ENCODE data around the gene CFAP92. TPM values are rescaled to one million over a fixed set of nuclear protein-coding genes. Genes with fewer than 3 reads are reported as not detected.

Gene CFAP92
- total RNA-seq, 1 donor from 2014 or later = 0.52 TPM

DNA sequence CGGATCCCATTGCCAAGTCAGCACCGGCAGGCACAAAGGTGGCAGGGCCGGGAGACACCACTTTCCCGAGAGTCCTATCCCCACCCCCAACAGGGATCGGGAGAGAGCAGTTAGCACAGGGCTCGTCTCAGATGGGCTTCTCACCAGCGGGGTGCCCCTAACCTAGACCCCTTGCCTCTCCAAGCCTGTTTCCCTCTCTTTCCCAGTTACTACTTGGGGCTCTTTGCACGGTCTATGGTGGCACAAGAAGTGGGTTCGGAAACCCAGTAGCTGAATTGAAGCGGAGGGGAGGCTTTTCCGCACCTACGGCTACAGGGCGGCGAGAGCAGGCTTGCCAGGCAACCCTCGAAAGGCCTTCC is 6.8 kb upstream of the CFAP92 start:
- peaks cover 2% of the 10 kb centered on the region for H3K4me1 ChIP-seq (ENCODE audit: insufficient read depth, low read length)

DNA sequence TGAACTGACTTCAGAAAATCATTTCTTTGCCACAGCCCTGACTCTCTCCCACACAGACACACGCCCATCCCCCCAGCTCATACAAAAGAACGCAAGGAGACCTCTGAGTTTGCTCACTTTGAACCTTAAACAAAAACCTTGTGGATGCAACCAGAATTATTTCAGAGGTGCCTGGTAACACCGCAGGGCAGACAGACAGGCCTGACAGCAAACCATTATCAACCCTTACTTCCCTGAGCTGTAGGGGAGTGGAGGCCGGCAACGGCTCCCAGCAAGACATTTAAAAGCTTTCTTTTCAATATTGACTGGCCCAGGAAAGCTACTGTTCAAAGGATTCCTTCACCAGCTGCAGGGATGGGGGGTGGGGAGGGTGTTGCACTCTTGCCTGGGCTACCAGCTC is 5.2 kb upstream of the CFAP92 start:
- Histone ChIP-seq H3K4me1 (ENCODE audit: insufficient read depth, low read length) (no peaks in the 10 kb centered on the region), H3K27me3 (ENCODE audit: insufficient read depth, low read length) (peaks cover 72% of the 10 kb centered on the region), H3K4me3 (ENCODE audit: insufficient read depth, low read depth, low read length) (no peak overlapping the region), H2AFZ (ENCODE audit: low read depth, low read length) (no peak overlapping the region), H3K9me3 (ENCODE audit: insufficient read depth, low read depth, low read length) (no peaks in the 10 kb centered on the region), H3K79me2 (ENCODE audit: insufficient read depth, low read length) (no peaks in the 10 kb centered on the region), H3K36me3 (ENCODE audit: insufficient read depth, low read length) (no peaks in the 10 kb centered on the region), H3K4me2 (ENCODE audit: low read length) (no peak overlapping the region), H3K9ac (ENCODE audit: low read length) (no peak overlapping the region), H3K27ac (ENCODE audit: low read depth, low read length) (no peak overlapping the region), H4K20me1 (ENCODE audit: insufficient read depth, low read length) (peaks cover 7% of the 10 kb centered on the region)
- Mint-ChIP-seq H3K36me3 (ENCODE audit: low read depth, unreplicated experiment) (no peaks in the 10 kb centered on the region), H3K27me3 (ENCODE audit: low read depth, unreplicated experiment) (peaks cover 49% of the 10 kb centered on the region), H3K27ac (ENCODE audit: unreplicated experiment) (peak overlapping the region; percentile 59), H3K4me1 (ENCODE audit: low read depth, unreplicated experiment) (peaks cover 10% of the 10 kb centered on the region), H3K4me3 (ENCODE audit: unreplicated experiment) (peak overlapping the region; percentile 13), H3K9me3 (ENCODE audit: unreplicated experiment) (no peaks in the 10 kb centered on the region)
- FAIRE-seq (no peak), DNase-seq (ENCODE audit: low read depth) (no peak)
- TF ChIP-seq EZH2 (IDR thresholded peaks at IDR 0.05; ENCODE audit: insufficient read depth, low read length) = no peak
- TF ChIP-seq, protein P1, sequence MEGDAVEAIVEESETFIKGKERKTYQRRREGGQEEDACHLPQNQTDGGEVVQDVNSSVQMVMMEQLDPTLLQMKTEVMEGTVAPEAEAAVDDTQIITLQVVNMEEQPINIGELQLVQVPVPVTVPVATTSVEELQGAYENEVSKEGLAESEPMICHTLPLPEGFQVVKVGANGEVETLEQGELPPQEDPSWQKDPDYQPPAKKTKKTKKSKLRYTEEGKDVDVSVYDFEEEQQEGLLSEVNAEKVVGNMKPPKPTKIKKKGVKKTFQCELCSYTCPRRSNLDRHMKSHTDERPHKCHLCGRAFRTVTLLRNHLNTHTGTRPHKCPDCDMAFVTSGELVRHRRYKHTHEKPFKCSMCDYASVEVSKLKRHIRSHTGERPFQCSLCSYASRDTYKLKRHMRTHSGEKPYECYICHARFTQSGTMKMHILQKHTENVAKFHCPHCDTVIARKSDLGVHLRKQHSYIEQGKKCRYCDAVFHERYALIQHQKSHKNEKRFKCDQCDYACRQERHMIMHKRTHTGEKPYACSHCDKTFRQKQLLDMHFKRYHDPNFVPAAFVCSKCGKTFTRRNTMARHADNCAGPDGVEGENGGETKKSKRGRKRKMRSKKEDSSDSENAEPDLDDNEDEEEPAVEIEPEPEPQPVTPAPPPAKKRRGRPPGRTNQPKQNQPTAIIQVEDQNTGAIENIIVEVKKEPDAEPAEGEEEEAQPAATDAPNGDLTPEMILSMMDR (IDR thresholded peaks at IDR 0.05; ENCODE audit: insufficient read depth, low read depth, low read length) = no peak

More for the DNA sequence above, 6.8 kb upstream of the CFAP92 start:
- no peak overlapping the region for H3K27ac ChIP-seq (ENCODE audit: low read depth, low read length)
- H3K79me2 ChIP-seq (ENCODE audit: insufficient read depth, low read length) = no peaks in the 10 kb centered on the region
- no peaks in the 10 kb centered on the region for H3K36me3 ChIP-seq (ENCODE audit: insufficient read depth, low read length)
- no peaks in the 10 kb centered on the region for H3K9me3 Mint-ChIP-seq (ENCODE audit: unreplicated experiment)
- H4K20me1 ChIP-seq (ENCODE audit: insufficient read depth, low read length) = peaks cover 7% of the 10 kb centered on the region
- no peak overlapping the region for H3K9ac ChIP-seq (ENCODE audit: low read length)
- H3K4me3 ChIP-seq (ENCODE audit: insufficient read depth, low read depth, low read length) = no peak overlapping the region
- no peak for DNase-seq (ENCODE audit: low read depth)
- no peak for FAIRE-seq
- peak overlapping the region; percentile 60 for H3K4me3 Mint-ChIP-seq (ENCODE audit: unreplicated experiment)
- peak overlapping the region; percentile 56 for H2AFZ ChIP-seq (ENCODE audit: low read depth, low read length)
- peaks cover 65% of the 10 kb centered on the region for H3K27me3 ChIP-seq (ENCODE audit: insufficient read depth, low read length)
- H3K9me3 ChIP-seq (ENCODE audit: insufficient read depth, low read depth, low read length) = no peaks in the 10 kb centered on the region
- H3K4me1 Mint-ChIP-seq (ENCODE audit: low read depth, unreplicated experiment) = peaks cover 10% of the 10 kb centered on the region
- H3K36me3 Mint-ChIP-seq (ENCODE audit: low read depth, unreplicated experiment) = no peaks in the 10 kb centered on the region
- H3K27me3 Mint-ChIP-seq (ENCODE audit: low read depth, unreplicated experiment) = peaks cover 51% of the 10 kb centered on the region
- H3K27ac Mint-ChIP-seq (ENCODE audit: unreplicated experiment) = no peak overlapping the region
- peak overlapping the region; percentile 76 for H3K4me2 ChIP-seq (ENCODE audit: low read length)
- TF ChIP-seq, protein P1 (IDR thresholded peaks at IDR 0.05; ENCODE audit: insufficient read depth, low read depth, low read length) = no peak
- TF ChIP-seq EZH2 (IDR thresholded peaks at IDR 0.05; ENCODE audit: insufficient read depth, low read length) = peak; percentile 53

DNA sequence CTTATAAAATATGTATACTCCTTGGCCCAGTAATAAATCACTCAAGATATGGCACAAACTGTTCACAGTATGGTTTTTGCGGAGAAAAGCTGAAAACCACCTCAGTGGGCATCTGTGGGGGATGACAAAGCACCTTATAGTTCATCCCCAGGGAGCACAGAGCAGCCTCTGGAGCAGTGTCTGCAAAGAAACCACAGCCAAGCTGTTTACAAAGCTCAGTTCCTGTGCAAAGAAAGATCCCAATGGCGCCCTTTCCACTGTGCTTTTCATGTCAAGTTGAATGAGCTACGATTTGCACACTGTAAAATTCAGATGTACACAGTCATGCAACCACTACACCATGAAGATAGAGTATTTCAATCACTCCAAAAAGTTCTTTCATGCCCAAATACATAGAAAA is 4.7 kb upstream of the CFAP92 start:
- Mint-ChIP-seq H3K4me3 (ENCODE audit: unreplicated experiment) (peak overlapping the region; percentile 30), H3K36me3 (ENCODE audit: low read depth, unreplicated experiment) (no peaks in the 10 kb centered on the region), H3K27me3 (ENCODE audit: low read depth, unreplicated experiment) (peaks cover 47% of the 10 kb centered on the region), H3K4me1 (ENCODE audit: low read depth, unreplicated experiment) (peaks cover 10% of the 10 kb centered on the region), H3K27ac (ENCODE audit: unreplicated experiment) (no peak overlapping the region), H3K9me3 (ENCODE audit: unreplicated experiment) (no peaks in the 10 kb centered on the region)
- Histone ChIP-seq H3K36me3 (ENCODE audit: insufficient read depth, low read length) (no peaks in the 10 kb centered on the region), H4K20me1 (ENCODE audit: insufficient read depth, low read length) (peaks cover 7% of the 10 kb centered on the region), H3K4me3 (ENCODE audit: insufficient read depth, low read depth, low read length) (no peak overlapping the region), H3K9ac (ENCODE audit: low read length) (no peak overlapping the region), H3K79me2 (ENCODE audit: insufficient read depth, low read length) (no peaks in the 10 kb centered on the region), H3K9me3 (ENCODE audit: insufficient read depth, low read depth, low read length) (no peaks in the 10 kb centered on the region), H3K27me3 (ENCODE audit: insufficient read depth, low read length) (peaks cover 69% of the 10 kb centered on the region), H3K4me1 (ENCODE audit: insufficient read depth, low read length) (no peaks in the 10 kb centered on the region), H3K27ac (ENCODE audit: low read depth, low read length) (no peak overlapping the region), H2AFZ (ENCODE audit: low read depth, low read length) (no peak overlapping the region), H3K4me2 (ENCODE audit: low read length) (no peak overlapping the region)
- DNase-seq (ENCODE audit: low read depth) (no peak), FAIRE-seq (no peak)
- TF ChIP-seq EZH2 (IDR thresholded peaks at IDR 0.05; ENCODE audit: insufficient read depth, low read length) = no peak
- TF ChIP-seq, protein P1 (IDR thresholded peaks at IDR 0.05; ENCODE audit: insufficient read depth, low read depth, low read length) = no peak
